ENCODE results near the gene OBSCN.

OBSCN gene

GRCh38 chr1:228293816-228294500, 86.1 kb downstream of the OBSCN start:
- DNase-seq: no peak

DNA sequence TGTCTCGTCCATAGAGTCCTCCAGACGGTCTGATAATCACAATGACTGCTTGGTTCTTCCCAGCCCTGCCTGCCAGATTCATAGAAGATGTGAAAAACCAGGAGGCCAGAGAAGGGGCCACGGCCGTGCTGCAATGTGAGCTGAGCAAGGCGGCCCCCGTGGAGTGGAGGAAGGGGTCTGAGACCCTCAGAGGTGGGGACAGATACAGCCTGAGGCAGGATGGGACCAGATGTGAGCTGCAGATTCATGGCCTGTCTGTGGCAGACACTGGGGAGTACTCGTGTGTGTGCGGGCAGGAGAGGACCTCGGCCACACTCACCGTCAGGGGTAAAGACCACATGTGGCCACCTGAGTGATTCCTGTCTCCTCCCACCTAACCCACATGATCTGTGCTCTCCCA, 86.9 kb downstream of the OBSCN start:
- DNase-seq: no peak

GRCh38 chr1:228295201-228295600, 87.4 kb downstream of the OBSCN start:
- no peak for DNase-seq

DNA sequence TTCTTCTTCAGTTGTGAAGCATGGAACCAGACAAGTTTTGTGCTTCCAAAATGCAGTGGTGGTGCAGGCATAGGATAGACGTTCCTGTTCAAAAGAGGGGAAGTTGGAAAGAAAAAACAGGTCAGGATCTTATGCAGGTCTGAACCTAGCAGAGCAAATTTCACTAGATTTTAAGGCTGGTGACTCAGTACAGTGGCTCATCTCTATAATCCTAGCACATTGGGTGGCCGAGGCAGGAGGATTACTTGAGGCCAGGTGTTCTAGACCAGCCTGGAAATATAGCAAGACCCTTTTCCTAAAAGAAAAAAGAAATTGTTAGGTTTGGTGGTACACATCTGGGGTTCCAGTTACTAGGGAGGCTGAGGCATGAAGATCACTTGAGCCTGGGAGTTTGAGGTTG, 88.1 kb downstream of the OBSCN start:
- DNase-seq: no peak

- DNase-seq: no peak
Observed at GRCh38 chr1:228297242-228297641, 89.4 kb downstream of the OBSCN start.

DNA sequence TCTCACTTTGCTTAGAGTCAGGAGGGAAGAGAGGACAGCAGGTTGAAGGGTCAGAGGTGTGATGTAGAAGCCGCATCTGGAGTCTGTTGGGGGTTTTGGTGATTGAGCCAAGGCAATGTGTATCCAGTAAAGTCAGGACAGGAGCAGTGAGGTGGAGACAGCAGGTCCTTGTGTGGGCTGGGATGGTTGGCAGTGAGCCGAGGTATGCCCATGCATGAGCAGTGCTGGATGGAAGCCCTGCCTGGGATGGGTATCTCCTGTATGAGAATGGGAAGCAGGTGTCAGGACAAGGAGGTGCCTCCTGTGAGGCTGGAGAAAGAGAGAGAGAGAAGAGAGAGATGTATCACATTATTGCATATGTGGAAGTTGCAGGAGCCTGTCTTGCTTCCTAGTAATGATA, 90.0 kb downstream of the OBSCN start:
- DNase-seq: no peak

- DNase-seq: no peak
Observed at GRCh38 chr1:228298471-228298870, 90.6 kb downstream of the OBSCN start.

DNA sequence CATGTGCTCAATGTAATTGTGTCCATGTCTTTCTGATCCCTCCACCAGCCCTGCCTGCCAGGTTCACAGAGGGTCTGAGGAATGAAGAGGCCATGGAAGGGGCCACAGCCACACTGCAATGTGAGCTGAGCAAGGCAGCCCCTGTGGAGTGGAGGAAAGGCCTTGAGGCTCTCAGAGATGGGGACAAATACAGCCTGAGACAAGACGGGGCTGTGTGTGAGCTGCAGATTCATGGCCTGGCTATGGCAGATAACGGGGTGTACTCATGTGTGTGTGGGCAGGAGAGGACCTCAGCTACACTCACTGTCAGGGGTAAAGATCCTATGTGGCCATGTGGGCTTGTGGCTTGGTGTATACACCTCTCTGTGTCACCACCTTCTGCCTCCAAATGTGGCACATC, 91.4 kb downstream of the OBSCN start:
- DNase-seq: no peak

- DNase-seq: no peak
Observed at GRCh38 chr1:228299901-228300300, 92.1 kb downstream of the OBSCN start.

DNA sequence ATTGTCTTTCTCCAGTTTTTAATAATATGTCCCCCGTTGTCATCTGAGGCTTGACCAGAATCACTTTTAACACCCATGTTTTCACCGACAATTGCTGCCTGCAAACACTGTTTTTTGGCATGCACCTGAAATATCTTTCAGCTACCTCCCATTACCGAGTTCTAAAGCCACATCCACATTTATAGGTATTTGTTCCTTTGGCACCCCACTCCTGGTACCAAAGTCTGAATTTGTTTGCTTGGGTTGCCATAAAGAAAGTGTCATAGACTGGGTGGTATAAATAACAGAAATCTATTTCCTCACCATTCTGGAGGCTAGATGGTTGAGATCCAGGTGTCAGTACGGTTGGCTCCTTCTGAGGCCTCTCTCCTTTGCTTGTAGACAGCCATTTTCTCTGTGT, 94.2 kb downstream of the OBSCN start:
- no peak for DNase-seq

DNA sequence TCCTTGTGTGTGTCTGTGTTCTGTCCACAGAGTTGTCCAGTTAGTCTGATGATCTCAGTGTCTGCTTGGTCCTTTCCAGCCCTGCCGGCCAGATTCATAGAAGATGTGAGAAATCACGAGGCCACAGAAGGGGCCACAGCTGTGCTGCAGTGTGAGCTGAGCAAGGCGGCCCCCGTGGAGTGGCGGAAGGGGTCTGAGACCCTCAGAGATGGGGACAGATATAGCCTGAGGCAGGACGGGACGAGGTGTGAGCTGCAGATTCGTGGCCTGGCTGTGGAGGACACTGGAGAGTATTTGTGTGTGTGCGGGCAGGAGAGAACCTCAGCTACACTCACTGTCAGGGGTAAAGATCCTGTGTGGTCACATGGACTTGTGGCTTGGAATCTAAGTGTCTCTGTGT, 95.8 kb downstream of the OBSCN start:
- no peak for DNase-seq

- no peak for DNase-seq
Observed at GRCh38 chr1:228304225-228304624, 96.4 kb downstream of the OBSCN start.

- no peak for DNase-seq
Observed at GRCh38 chr1:228304766-228305395, 97.0 kb downstream of the OBSCN start.

DNA sequence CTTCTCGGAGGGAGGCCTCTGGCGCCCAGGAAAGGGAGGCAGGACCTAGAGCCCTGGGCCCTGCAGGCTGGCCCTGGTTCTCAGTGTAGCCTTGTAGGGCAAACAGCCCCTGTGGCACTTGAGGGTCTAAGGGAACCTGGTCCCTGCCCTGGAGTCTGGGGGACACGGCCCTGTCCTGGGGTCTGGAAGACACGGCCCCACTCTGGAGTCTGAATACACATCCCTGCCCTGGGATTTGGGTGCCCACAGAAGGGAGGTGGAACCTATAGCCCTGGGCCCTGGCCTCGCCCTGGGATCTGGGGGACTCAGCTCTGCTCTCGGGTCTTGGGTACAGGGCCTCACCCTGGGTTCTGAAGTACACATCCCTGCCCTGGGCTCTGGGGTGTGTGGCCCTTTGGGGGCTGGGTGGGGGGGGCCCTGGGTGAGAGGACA, 97.9 kb downstream of the OBSCN start:
- no peak for DNase-seq

DNA sequence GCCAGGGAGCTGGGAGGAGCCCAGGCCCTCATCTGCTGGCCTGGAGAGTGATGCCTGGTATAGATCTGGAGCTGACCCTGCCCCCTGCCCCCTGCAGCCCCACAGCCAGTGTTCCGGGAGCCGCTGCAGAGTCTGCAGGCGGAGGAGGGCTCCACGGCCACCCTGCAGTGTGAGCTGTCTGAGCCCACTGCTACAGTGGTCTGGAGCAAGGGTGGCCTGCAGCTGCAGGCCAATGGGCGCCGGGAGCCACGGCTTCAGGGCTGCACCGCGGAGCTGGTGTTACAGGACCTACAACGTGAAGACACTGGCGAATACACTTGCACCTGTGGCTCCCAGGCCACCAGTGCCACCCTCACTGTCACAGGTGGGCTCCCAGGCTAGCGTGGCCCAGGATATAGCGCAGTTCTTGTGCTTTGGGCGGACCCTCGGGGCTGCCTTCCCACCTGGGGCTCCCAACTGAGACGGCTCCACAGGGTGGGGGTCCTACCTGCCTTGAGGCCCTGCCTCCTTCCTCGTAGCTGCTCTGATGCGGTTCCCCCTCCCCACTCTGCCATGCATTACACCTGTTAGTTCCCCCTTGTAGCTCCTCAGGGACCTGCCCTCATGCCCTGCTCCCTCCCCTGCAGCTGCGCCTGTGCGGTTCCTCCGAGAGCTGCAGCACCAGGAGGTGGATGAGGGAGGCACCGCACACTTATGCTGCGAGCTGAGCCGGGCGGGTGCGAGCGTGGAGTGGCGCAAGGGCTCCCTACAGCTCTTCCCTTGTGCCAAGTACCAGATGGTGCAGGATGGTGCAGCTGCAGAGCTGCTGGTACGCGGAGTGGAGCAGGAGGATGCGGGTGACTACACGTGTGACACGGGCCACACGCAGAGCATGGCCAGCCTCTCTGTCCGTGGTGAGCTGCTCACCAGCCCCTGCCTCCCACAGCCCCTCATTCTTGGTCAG, 98.7 kb downstream of the OBSCN start:
- no peak for DNase-seq

DNA sequence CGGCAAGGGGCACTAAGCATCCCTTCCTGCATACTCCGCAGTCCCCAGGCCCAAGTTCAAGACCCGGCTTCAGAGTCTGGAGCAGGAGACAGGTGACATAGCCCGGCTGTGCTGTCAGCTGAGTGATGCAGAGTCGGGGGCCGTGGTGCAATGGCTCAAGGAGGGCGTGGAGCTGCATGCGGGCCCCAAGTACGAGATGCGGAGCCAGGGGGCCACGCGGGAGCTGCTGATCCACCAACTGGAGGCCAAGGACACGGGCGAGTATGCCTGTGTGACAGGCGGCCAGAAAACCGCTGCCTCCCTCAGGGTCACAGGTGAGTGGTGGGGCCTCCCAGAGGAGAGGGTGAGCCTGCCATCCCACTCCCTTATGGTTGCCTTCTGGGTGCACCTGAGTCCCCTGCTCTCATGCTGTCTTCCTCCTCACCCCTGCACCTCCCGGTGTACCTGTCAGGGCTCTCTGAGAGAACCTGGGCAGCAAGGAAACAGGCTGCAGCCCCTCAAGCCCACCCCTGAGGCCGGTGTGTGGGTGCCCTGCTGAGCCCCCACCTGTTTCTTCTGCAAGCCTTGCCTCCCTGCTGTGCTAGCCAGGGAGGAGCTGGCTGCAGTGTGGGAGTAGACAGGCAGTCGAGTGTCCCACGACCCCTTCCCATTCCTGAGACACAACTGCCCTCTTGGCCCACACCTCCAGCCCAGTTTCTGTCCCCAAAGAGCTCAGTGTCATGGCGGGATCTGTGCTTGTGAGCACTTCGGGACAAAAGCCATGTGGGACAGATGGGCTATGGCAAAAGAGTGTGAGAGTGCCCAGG, 99.6 kb downstream of the OBSCN start:
- DNase-seq: no peak

DNA sequence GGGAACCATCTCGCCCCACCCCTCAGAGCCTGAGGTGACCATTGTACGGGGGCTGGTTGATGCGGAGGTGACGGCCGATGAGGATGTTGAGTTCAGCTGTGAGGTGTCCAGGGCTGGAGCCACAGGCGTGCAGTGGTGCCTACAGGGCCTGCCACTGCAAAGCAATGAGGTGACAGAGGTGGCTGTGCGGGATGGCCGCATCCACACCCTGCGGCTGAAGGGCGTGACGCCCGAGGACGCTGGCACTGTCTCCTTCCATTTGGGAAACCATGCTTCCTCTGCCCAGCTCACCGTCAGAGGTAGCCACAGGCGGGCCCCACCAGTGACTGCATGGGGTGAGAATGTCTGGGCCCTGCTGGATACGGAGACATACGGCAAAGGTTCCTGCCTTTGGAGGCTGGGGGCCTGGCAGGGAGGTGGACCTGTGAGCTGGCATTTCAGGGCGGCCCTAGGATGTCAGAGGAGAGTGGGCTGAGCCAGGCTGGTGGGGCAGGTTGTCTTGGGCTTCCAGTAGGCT, 100.3 kb downstream of the OBSCN start:
- no peak for DNase-seq

- DNase-seq: peak; percentile 19
Observed at GRCh38 chr1:228308628-228309325, 100.9 kb downstream of the OBSCN start.

- DNase-seq: no peak
Observed at GRCh38 chr1:228309326-228310067, 101.7 kb downstream of the OBSCN start.

GRCh38 chr1:228310162-228310792, 102.4 kb downstream of the OBSCN start:
- DNase-seq: no peak

GRCh38 chr1:228311091-228311490, 103.2 kb downstream of the OBSCN start:
- no peak for DNase-seq
